GM19099 (cell line): Measurements from ENCODE around the gene VWA5B1.

ENCODE experiments used
- POLR2A ChIP-seq: IDR thresholded peaks from 3 replicates; pipeline ENCODE4 v1.6.1; 2011; ENCODE audit warnings: low read depth; ENCODE audit not compliant: insufficient read length; ENCODE audit errors: extremely low read depth

The VWA5B1 gene

DNA sequence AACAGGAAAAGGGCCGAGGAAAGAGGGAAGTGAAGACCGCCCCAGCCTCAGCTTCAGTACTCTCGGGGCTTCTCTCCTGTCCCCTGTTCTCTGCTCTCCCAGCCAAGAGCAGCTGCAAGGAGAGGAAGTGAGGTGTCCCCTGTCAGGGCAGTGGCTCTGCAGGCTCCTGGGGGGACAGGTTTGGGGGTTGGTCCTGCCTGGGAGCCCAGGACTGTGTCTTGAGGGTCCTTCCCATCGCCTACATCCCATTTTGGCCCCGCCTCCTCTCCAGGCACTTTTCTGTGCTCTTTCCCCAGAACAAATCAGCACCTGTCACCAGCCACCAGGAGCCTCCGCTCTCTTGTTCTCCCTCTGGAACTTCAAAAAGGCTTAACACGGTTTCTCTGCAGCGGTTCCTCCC, 82.6 kb downstream of the VWA5B1 start:
- no peak for TF ChIP-seq POLR2A

DNA sequence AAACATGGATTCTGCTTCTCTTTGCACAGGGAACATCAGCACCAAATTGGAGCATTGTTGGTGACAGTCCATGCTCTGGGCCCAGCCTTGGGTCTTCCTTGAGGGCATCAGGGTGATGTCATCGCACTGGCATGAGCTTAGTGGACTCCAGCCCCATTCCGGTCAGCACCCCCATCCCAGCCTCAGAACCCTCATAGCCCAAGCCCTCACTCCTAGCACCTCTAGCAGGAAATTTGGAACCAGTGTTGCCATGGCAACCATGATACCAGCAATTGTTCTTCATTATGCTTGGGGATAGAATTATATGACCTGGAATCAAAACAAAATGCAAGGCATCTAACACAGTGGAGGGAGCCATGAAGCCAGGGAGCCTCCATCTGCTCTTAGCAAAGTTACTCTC, 83.1 kb downstream of the VWA5B1 start:
- TF ChIP-seq POLR2A, result no peak

DNA sequence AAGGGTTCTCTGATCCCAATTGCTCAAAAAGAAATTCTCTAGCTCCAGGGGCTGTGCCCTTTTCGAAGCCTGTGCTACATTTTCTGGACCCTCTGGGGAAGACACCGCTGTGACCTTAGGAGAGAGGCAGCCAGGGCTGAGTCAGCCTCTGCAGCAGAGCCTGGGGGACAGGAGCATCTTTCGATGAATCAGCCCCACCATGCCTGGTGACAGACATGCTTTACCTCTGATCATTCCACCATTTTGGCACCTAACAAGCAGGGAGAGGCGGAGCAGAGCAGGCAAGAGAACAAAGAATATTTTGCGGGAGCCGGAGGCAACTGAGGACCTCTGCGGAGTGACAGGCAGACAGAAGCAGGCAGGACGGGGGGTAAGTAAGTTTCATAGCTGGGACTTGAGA, 84.9 kb downstream of the VWA5B1 start:
- TF ChIP-seq POLR2A, result no peak

- no peak for TF ChIP-seq POLR2A
These were observed 85.5 kb downstream of the VWA5B1 start for GRCh38 chr1:20376171-20376570.

DNA sequence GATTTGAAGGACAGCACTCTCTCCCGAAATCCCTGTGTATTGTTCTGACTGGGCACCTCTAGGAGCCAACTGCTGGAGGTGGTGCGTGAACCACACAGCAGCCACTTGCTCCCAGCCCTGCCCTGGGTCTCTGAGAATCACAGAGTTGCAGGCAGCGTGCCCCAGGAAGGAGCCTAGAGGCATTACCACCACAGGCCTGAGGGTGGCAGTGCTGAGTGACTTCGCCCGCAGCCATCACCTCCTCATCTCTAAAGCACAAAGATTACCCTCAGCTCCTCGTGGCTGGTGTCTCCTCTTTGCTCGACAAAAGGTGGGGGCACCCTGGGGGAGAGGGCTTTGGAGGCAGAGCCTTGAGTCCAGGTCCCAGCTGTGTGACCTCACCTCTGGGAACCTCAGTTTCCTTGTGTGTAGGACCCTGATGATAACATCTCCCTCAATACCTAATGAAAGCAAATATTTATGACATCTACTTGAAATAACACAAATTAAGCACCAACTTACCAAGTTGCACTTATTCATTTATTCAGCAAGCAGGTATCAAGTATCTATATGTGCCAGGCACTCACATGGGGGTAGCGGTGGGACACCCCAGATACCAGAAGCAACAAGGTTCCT, 86.3 kb downstream of the VWA5B1 start:
- no peak for TF ChIP-seq POLR2A

GRCh38 chr1:20377516-20378270, 87.0 kb downstream of the VWA5B1 start:
- no peak for TF ChIP-seq POLR2A

- TF ChIP-seq POLR2A, result no peak
These were observed 88.4 kb downstream of the VWA5B1 start for GRCh38 chr1:20379075-20379474.

GRCh38 chr1:20380175-20380574, 89.5 kb downstream of the VWA5B1 start:
- no peak for TF ChIP-seq POLR2A

- TF ChIP-seq POLR2A, result no peak
These were observed 90.0 kb downstream of the VWA5B1 start for GRCh38 chr1:20380616-20381035.

DNA sequence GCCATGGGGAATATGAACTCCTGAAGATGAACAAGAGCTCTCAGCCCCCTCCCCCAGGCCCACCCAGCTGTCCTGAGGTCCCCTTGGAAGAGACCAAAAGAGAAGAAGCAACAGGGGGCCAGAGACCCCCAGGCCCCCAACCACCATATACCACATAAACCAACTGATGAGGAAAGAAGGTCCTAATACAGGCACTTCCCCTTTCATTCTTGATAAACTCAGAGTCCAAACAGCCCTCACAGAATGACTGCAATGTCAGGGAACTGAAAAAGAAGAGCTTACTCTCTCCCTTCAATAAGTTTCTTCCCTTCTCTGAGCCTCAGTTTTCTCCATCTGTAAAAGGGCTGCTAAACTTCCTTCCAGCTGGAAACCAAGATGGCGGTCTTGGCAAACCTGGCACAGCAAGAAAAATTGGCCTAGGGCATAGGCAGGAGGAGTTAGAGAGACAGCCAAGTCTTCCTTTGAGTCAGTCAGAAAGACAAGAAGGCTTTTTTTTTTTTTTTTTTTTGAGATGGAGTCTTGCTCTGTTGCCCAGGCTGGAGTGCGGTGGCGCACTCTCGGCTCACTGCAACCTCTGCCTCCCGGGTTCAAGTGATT, 90.5 kb downstream of the VWA5B1 start:
- TF ChIP-seq POLR2A, result no peak

DNA sequence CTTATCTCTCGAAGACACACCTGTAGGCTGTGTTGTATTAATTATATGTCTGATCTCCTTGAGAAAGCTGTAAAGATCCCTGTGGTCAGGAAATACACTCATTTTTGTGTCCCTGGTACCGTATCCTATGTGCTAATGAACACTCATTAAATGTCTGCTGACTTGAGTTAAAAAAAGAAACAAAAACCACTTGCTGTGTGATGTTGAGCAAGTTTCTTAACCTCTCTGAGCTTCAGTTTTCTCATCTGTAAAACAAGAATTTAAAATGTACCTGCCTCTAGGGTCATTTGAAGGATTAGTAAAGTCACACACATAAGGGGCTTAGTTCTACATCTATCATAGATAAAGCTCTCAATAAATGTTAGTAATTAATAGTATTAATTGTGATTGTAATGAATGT, 91.3 kb downstream of the VWA5B1 start:
- no peak for TF ChIP-seq POLR2A

DNA sequence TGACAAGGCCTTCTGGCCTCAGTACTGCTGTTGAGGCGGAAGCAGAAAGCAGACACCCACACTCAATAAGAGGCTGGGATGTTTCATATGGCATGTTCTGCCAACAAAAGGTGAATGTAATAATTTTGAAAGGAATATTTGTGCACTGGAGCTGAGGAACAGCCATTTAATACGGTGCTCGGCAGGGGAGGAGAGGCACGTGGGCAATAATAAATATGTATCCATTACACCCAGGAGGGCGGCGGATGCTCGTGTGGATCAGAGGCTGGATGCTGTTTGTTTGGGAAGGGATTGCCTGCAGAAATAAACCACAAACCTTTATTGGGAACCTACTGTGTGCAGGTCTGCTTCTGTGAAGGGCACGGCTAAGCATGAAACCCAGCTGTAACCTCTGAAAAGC, 92.0 kb downstream of the VWA5B1 start:
- TF ChIP-seq POLR2A, result no peak

- TF ChIP-seq POLR2A, result no peak
These were observed 93.0 kb downstream of the VWA5B1 start for GRCh38 chr1:20383631-20384030.

DNA sequence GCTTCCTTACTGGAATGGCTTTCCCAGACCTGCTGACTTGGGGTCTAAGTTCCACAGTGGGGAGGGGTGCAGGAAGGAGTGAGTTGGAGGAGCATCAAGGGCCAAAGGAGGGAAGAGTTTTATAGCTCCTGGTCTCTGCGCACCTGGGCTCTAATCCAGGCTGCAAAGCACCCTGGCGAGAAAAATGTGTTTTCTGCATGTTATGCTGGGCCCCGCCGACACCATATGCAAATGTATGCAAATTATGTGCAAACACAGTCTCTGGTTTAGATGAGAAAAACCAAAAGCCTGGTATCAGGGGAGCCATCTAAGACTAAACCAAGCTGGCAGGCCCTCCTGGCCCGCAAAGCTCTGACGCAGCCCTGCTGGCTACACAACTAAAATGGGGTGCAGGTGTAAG, 95.0 kb downstream of the VWA5B1 start:
- no peak for TF ChIP-seq POLR2A

GRCh38 chr1:20386323-20387081, 95.8 kb downstream of the VWA5B1 start:
- TF ChIP-seq POLR2A, result no peak

DNA sequence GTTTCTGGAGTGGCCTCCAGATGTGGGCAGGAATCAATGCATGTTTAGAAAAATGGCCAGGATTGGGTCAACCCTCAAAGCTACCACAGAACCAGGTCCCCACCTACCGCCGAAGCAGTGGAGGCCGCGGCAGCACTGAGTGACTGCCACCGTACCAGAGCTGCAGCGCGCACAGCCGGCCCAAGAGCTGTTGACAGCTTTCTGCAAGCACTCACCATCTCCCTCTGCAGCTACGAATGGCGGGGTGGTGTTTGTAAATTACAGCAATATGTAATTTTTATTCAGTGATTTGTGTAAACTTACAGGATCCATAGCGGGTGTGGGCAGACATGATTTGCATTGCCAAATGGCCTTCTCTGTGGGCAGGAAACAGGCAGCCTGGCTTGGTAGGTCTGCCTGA, 98.9 kb downstream of the VWA5B1 start:
- TF ChIP-seq POLR2A, result no peak

DNA sequence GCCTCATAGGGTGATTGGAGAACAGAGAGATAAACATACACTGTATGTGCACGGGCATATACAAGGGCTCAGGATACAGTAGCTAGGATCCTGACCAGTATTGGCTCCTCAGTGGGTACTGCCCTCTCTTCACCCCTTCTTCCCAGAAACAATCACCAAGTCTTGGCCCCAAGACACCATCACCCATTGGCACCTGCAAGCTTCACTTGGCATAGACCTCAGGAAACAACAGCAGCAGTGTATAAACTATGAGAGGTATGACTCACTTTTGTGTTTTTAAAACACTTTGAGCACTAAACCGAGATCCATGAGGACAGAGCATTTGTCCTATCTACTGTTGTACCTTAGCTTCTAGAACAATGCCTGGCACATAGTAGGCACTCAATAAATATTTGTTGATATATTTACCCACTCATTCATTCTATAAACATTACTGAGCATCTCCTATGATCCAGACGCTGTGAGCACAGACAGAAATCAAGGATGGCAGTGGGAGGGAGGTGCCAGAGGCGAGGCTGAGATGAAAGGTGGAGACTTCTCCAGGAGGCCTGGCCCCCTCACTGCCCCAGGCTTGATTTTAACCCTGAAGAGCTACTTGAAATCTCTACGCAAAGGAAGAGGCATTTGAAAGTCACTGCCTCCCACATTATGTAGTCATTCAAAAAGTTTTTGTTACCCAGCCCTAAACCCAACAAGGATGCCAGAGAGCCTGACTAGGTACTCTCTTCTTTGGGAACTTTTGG, 100.1 kb downstream of the VWA5B1 start:
- no peak for TF ChIP-seq POLR2A
